ENCODE measurements around the gene PXT1. TPM values are rescaled to one million over a fixed set of nuclear protein-coding genes. Genes with fewer than 3 reads are reported as not detected.

PXT1 gene
- total RNA-seq: not detected in 2 replicates

GRCh38 chr6:36442671-36443470, at the start of gene PXT1, which contains the start of gene KCTD20:
Gene PXT1 (minus strand): TSS chr6:36442854. CDS start chr6:36426082, 16,772 bp downstream.
Gene KCTD20 (plus strand): TSS chr6:36443000. CDS start chr6:36470098, 27,098 bp downstream.
- Histone ChIP-seq H3K27me3 (ENCODE audit: control insufficient read depth, insufficient read depth, low read length) (no peaks in the 10 kb centered on the region), H3K4me3 (ENCODE audit: low read depth, low read length) (peak within 1 kb of the TSS; percentile 67), H3K36me3 (ENCODE audit: control insufficient read depth, insufficient read depth, low read length) (no peaks in the 10 kb centered on the region)
- DNase-seq (ENCODE audit: low read depth): peak; percentile 44
- no peak for TF ChIP-seq CTCF (IDR thresholded peaks at IDR 0.05; ENCODE audit: insufficient read depth, low read length, poor library complexity, severe bottlenecking)

DNA sequence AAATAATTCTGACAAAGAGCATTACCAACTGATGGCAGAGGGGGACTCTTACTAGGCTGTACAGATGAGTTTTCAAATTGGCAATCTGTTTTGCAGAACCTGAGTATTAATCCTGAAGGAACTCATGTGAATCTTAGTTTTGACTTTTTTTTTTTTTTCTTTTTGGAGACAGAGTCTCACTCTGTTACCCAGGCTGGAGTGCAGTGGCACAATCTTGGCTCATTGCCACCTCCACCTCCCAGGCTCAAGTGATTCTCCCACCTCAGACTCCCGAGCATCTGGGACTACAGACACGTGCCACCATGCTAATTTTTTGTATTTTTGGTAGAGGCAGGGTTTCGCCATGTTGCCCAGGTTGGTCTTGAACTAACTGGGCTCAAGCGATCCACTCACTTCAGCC, 49.4 kb upstream of the PXT1 start:
- H3K36me3 ChIP-seq (ENCODE audit: control insufficient read depth, insufficient read depth, low read length): no peaks in the 10 kb centered on the region
- no peaks in the 10 kb centered on the region for H3K27me3 ChIP-seq (ENCODE audit: control insufficient read depth, insufficient read depth, low read length)
- DNase-seq (ENCODE audit: low read depth): no peak
- TF ChIP-seq CTCF (IDR thresholded peaks at IDR 0.05; ENCODE audit: insufficient read depth, low read length, poor library complexity, severe bottlenecking): no peak
- H3K4me3 ChIP-seq (ENCODE audit: low read depth, low read length): no peak overlapping the region

DNA sequence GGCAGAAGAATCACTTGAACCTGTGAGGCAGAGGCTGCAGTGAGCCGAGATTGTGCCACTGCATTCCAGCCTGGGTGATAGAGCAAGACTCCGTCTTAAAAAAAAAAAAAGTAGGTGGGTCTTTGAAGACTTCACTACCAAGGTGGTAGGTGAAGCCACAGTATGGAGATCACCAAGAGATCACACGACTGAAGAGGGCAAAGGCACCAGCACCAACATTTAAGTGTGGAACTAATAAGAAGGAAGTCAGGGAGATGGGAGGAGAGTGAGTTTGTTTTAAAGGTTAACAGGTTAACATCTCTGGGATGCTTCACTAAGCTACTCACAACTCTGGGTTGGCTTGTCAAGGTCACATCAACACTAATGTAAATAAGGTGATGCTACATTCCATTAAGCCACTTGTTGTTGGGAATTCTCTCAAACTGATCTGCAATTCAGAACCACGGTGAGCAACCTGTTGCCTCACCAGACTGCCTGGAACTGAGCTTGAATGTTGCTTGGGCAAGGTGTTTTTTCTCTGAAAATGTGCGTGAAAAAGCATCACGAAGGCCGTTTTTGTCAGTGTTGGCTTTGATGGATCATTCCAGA, 48.8 kb upstream of the PXT1 start:
- no peak for DNase-seq (ENCODE audit: low read depth)
- H3K4me3 ChIP-seq (ENCODE audit: low read depth, low read length): no peak overlapping the region
- no peaks in the 10 kb centered on the region for H3K27me3 ChIP-seq (ENCODE audit: control insufficient read depth, insufficient read depth, low read length)
- no peaks in the 10 kb centered on the region for H3K36me3 ChIP-seq (ENCODE audit: control insufficient read depth, insufficient read depth, low read length)
- no peak for TF ChIP-seq CTCF (IDR thresholded peaks at IDR 0.05; ENCODE audit: insufficient read depth, low read length, poor library complexity, severe bottlenecking)

DNA sequence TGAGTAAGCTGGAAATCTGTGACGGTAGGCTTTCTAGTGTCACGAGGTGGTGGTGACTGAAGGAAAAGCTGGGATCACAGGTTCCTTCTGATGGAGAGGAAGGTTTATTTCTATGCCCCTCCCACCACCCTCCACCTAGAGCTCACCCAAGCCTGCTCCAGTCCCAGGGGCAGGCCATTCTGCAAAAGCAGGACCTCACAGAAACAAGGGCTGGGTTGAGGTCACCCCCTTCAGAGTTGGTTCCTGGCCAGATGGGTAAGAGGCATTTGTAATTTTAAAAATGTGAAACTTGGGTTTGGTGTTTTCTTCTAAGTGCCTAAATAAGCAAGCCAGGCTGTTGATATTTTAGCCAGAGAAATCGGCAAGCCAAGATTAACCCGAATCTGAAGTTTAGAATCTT, 46.8 kb upstream of the PXT1 start:
- no peak overlapping the region for H3K4me3 ChIP-seq (ENCODE audit: low read depth, low read length)
- H3K36me3 ChIP-seq (ENCODE audit: control insufficient read depth, insufficient read depth, low read length): no peaks in the 10 kb centered on the region
- no peak for DNase-seq (ENCODE audit: low read depth)
- no peaks in the 10 kb centered on the region for H3K27me3 ChIP-seq (ENCODE audit: control insufficient read depth, insufficient read depth, low read length)
- TF ChIP-seq CTCF (IDR thresholded peaks at IDR 0.05; ENCODE audit: insufficient read depth, low read length, poor library complexity, severe bottlenecking): no peak

DNA sequence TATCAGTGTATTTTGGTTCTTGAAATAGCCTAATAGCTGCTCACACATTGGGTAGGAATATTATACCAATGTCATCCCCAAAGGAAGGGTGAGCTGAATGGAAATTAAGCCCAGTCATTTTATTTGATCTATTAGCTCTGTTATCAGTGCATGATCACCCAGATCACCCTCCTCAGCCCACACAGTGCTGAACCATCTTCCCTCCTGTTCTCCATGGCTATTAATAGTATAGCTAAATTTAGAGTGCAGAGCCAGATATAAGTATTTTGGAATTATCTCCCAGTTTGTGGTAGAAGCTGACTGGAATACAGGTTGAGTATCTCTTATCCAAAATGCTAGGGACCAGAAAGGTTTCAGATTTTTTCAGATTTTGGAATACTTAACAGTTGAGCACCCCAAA, 45.6 kb upstream of the PXT1 start:
- Histone ChIP-seq H3K4me3 (ENCODE audit: low read depth, low read length) (no peak overlapping the region), H3K36me3 (ENCODE audit: control insufficient read depth, insufficient read depth, low read length) (no peaks in the 10 kb centered on the region), H3K27me3 (ENCODE audit: control insufficient read depth, insufficient read depth, low read length) (no peaks in the 10 kb centered on the region)
- no peak for TF ChIP-seq CTCF (IDR thresholded peaks at IDR 0.05; ENCODE audit: insufficient read depth, low read length, poor library complexity, severe bottlenecking)
- DNase-seq (ENCODE audit: low read depth): no peak

Measured in kidney epithelial cell (primary cell).